GM12892 (cell line): Measurements from ENCODE around the gene TMEM266.

Experiments used
- DNase-seq: peaks from one replicate; pipeline ENCODE4 v3.0.0; 2011; ENCODE audit not compliant: insufficient read length
- FAIRE-seq: peaks from 2 replicates; lab custom pipeline; 2011; peaks lifted over from hg19 to GRCh38; lab: Jason Lieb, UNC
- POLR2A ChIP-seq: IDR thresholded peaks from 2 replicates; pipeline ENCODE4 v1.6.1; 2011; ENCODE audit warnings: low read depth, low read length, control low read depth
- POLR2AphosphoS5 ChIP-seq: IDR thresholded peaks from 2 replicates; pipeline ENCODE4 v1.6.1; 2011; ENCODE audit warnings: low read depth, low read length, control low read depth
- TAF1 ChIP-seq: IDR thresholded peaks from 2 replicates; pipeline ENCODE4 v1.6.1; 2011; ENCODE audit warnings: low read depth, mild to moderate bottlenecking, control low read depth, low read length, borderline replicate concordance

Gene TMEM266

DNA sequence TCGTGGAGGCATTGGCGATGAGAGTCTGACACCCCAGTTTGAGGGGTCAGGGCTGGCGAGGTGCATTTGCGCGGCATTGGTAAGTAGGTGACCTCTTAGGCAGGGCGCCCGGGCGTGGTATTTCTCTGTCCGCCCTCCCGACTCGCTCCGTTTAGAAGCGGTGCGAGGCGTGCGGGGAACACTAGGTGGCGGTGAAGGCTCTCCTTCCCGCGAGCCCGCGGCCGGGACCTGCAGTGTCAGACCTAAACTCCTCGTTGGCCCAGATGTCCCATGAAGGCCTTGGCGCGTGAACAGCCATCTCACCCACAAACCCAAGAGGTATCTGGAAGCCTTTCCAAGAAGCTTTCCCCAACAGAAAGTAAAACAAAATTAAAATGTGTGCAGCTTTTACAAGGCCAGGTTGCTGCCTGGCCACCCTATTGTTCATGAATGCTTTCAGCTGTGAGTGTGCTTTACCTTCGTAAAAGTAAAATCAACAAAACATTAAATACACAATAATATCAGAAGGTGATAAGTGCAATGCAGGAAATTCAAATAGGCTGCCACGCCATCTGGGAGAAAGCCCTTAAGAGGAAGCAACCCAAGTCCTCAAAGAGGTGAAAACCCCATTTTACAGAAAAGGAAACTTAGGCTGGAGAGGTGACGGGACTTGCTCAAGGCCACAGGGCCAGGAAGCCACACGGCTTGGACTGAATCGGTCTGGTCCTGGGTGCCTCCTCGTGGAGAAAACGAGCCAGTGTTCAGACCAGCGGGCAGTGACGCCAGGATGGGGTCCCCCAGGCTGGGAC lies 131.2 kb downstream of the TMEM266 start:
- peak; percentile 88 for FAIRE-seq
- TF ChIP-seq POLR2AphosphoS5 (no peak), POLR2A (no peak), TAF1 (no peak)
- DNase-seq = peak; percentile 95

GRCh38 chr15:76191539-76192244 lies 131.9 kb downstream of the TMEM266 start:
- no peak for FAIRE-seq
- no peak for DNase-seq
- no peak for TF ChIP-seq POLR2AphosphoS5
- no peak for TF ChIP-seq POLR2A
- TF ChIP-seq TAF1 = no peak

GRCh38 chr15:76192715-76193114 lies 132.9 kb downstream of the TMEM266 start:
- no peak for FAIRE-seq
- DNase-seq = no peak
- no peak for TF ChIP-seq POLR2AphosphoS5
- no peak for TF ChIP-seq TAF1
- no peak for TF ChIP-seq POLR2A

DNA sequence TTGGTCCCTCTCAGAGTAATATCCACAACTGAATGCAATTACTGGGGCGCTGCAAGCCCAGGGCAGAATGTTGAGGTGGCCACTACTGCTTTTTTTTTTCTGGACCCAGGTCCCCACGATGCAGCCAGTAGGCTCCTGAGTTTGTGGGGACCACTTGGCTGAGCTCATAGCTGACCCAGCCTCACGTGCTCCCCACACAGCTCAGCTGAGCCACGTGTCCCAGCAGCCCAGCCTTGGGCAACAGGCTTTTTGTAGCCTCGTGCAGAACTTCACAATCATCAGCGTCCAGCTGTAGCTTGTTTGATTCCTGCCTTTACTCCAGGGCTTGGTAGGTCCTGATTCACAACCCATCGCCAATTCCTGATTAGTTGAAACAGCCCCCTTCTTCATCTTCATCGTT lies 134.1 kb downstream of the TMEM266 start:
- FAIRE-seq (no peak), DNase-seq (no peak)
- TF ChIP-seq POLR2A (no peak), TAF1 (no peak), POLR2AphosphoS5 (no peak)

- FAIRE-seq = no peak
- TF ChIP-seq POLR2A = no peak
- no peak for TF ChIP-seq TAF1
- TF ChIP-seq POLR2AphosphoS5 = no peak
- no peak for DNase-seq
Observed at GRCh38 chr15:76195506-76196268, 135.9 kb downstream of the TMEM266 start.

GRCh38 chr15:76196269-76197231 lies 136.8 kb downstream of the TMEM266 start:
- no peak for DNase-seq
- FAIRE-seq = no peak
- TF ChIP-seq POLR2A = no peak

DNA sequence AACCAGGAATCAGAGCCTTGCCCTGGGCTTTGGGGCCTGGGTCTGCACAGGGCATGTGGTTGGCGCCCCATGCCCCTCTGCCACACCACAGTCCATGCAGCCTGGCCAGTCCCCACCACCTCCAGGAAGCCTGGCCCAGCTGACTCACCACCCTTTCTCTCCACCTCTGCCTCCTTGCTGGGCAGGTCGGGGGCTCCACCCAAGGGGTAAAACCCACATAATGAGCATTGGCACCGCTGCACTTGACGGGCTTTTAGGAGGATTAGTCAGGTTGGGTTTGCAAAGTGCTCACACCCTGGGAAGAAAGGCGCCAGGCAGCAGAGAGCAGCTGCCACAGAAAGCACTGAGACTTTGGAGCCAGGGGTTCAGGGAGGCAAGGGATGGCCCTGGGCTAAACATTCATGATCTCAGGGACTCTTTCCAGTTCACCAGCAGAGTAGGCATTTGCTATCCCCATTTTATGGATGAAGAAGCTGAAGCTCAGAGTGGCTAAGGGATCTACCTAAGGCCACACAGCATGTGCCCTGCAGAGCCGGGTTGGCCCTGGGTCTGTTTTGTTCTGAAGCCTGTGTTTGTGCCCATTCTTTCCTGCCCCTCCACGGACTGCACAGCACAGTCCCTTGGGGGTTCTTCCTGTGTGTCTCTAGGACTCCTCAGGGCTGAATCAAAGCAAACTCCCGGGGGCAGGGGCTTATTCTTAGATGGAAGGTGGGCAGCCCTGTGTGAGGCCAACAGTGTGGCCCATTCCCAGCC lies 138.1 kb downstream of the TMEM266 start:
- DNase-seq = no peak
- no peak for FAIRE-seq
- TF ChIP-seq TAF1 = no peak
- no peak for TF ChIP-seq POLR2AphosphoS5
- no peak for TF ChIP-seq POLR2A

- no peak for FAIRE-seq
- DNase-seq = no peak
- TF ChIP-seq POLR2AphosphoS5 = no peak
- TF ChIP-seq TAF1 = no peak
- no peak for TF ChIP-seq POLR2A
Observed at GRCh38 chr15:76198456-76199105, 138.8 kb downstream of the TMEM266 start.

GRCh38 chr15:76199106-76200082 lies 139.6 kb downstream of the TMEM266 start:
- DNase-seq = no peak
- FAIRE-seq = no peak
- TF ChIP-seq POLR2AphosphoS5 (no peak), TAF1 (no peak), POLR2A (no peak)
